ENCODE results near the gene ASB18. TPM values are rescaled to one million over a fixed set of nuclear protein-coding genes. Genes with fewer than 3 reads are reported as not detected.

Gene ASB18
- total and polyA plus RNA-seq, 2 experiments from 2014 or later = not detected

- H3K27me3 ChIP-seq = no peaks in the 10 kb centered on the region
- no peak for DNase-seq (ENCODE audit: low spot score)
- H3K4me3 ChIP-seq = no peak overlapping the region
- no peaks in the 10 kb centered on the region for H3K4me1 ChIP-seq (ENCODE audit: insufficient read depth)
- H4K20me1 ChIP-seq (ENCODE audit: insufficient read depth, poor library complexity, severe bottlenecking) = no peaks in the 10 kb centered on the region
- no peaks in the 10 kb centered on the region for H3K9me3 ChIP-seq (ENCODE audit: low read depth)
- no peak overlapping the region for H3K4me2 ChIP-seq
- no peaks in the 10 kb centered on the region for H3K79me2 ChIP-seq
- no peaks in the 10 kb centered on the region for H3K36me3 ChIP-seq (replicated peaks; ENCODE audit: insufficient read depth, low read depth)
- TF ChIP-seq CTCF (IDR thresholded peaks at IDR 0.05; ENCODE audit: poor library complexity) (no peak), EZH2 (IDR thresholded peaks at IDR 0.05; ENCODE audit: borderline replicate concordance) (no peak), EZH2phosphoT487 (IDR thresholded peaks at IDR 0.05; ENCODE audit: low read depth, severe bottlenecking, unreplicated experiment) (no peak)
- no peak overlapping the region for H3K27ac ChIP-seq
- WGBS (ENCODE audit: low lambda C conversion rate, missing lambda C conversion rate) = 93% methylated on average over 6 of the region's 6 CpGs
- H2AFZ ChIP-seq = no peak overlapping the region
- H3K9me2 ChIP-seq (replicated peaks; ENCODE audit: insufficient read depth) = no peaks in the 10 kb centered on the region
Measured at GRCh38 chr2:236257575-236257974, 6.6 kb downstream of the ASB18 start.

- 84% methylated on average over 8 of the region's 8 CpGs for WGBS (ENCODE audit: low lambda C conversion rate, missing lambda C conversion rate)
- no peaks in the 10 kb centered on the region for H4K20me1 ChIP-seq (ENCODE audit: insufficient read depth, poor library complexity, severe bottlenecking)
- no peaks in the 10 kb centered on the region for H3K9me3 ChIP-seq (ENCODE audit: low read depth)
- H3K4me2 ChIP-seq = no peak overlapping the region
- DNase-seq (ENCODE audit: low spot score) = no peak
- H3K4me1 ChIP-seq (ENCODE audit: insufficient read depth) = no peaks in the 10 kb centered on the region
- no peaks in the 10 kb centered on the region for H3K27me3 ChIP-seq
- no peak overlapping the region for H3K27ac ChIP-seq
- no peaks in the 10 kb centered on the region for H3K9me2 ChIP-seq (replicated peaks; ENCODE audit: insufficient read depth)
- H3K36me3 ChIP-seq (replicated peaks; ENCODE audit: insufficient read depth, low read depth) = no peaks in the 10 kb centered on the region
- no peak overlapping the region for H2AFZ ChIP-seq
- no peak overlapping the region for H3K4me3 ChIP-seq
- TF ChIP-seq EZH2 (IDR thresholded peaks at IDR 0.05; ENCODE audit: borderline replicate concordance) = no peak
- TF ChIP-seq CTCF (IDR thresholded peaks at IDR 0.05; ENCODE audit: poor library complexity) = no peak
- TF ChIP-seq EZH2phosphoT487 (IDR thresholded peaks at IDR 0.05; ENCODE audit: low read depth, severe bottlenecking, unreplicated experiment) = no peak
- H3K79me2 ChIP-seq = no peaks in the 10 kb centered on the region
Measured at GRCh38 chr2:236257136-236257535, 7.1 kb downstream of the ASB18 start.

- no peak overlapping the region for H3K4me3 ChIP-seq
- H2AFZ ChIP-seq = no peak overlapping the region
- no peaks in the 10 kb centered on the region for H3K79me2 ChIP-seq
- no peaks in the 10 kb centered on the region for H3K9me3 ChIP-seq (ENCODE audit: low read depth)
- H4K20me1 ChIP-seq (ENCODE audit: insufficient read depth, poor library complexity, severe bottlenecking) = no peaks in the 10 kb centered on the region
- no peaks in the 10 kb centered on the region for H3K9me2 ChIP-seq (replicated peaks; ENCODE audit: insufficient read depth)
- H3K4me2 ChIP-seq = no peak overlapping the region
- no peaks in the 10 kb centered on the region for H3K4me1 ChIP-seq (ENCODE audit: insufficient read depth)
- no peaks in the 10 kb centered on the region for H3K27me3 ChIP-seq
- H3K27ac ChIP-seq = no peak overlapping the region
- DNase-seq (ENCODE audit: low spot score) = no peak
- H3K36me3 ChIP-seq (replicated peaks; ENCODE audit: insufficient read depth, low read depth) = no peaks in the 10 kb centered on the region
- TF ChIP-seq CTCF (IDR thresholded peaks at IDR 0.05; ENCODE audit: poor library complexity) (no peak), EZH2phosphoT487 (IDR thresholded peaks at IDR 0.05; ENCODE audit: low read depth, severe bottlenecking, unreplicated experiment) (no peak), EZH2 (IDR thresholded peaks at IDR 0.05; ENCODE audit: borderline replicate concordance) (no peak)
- 71% methylated on average over 8 of the region's 8 CpGs for WGBS (ENCODE audit: low lambda C conversion rate, missing lambda C conversion rate)
Measured at GRCh38 chr2:236256366-236256985, 7.7 kb downstream of the ASB18 start.
